Inferior parietal cortex (tissue), 1 donor: ENCODE results near the gene FAM83B.
"Not testable (repeated sequence)": the region's sequence is repeated elsewhere in the genome, so short reads cannot be mapped to it uniquely, and the experiment has no call there.

Source experiments
- DNase-seq: peaks from one replicate; pipeline ENCODE4 v3.0.0-alpha.2; 2016; ENCODE audit errors: extremely low spot score

FAM83B gene

GRCh38 chr6:54846243-54846856 lies at the start of gene FAM83B:
TSS of gene FAM83B (plus strand) at chr6:54846771. CDS start at chr6:54870247, 23,476 bp downstream.
- no peak for DNase-seq

- DNase-seq: not testable (repeated sequence)
These were observed 49.7 kb upstream of the FAM83B start for GRCh38 chr6:54796918-54797317.

GRCh38 chr6:54800050-54800600 lies 46.4 kb upstream of the FAM83B start:
- DNase-seq: no peak

- no peak for DNase-seq
These were observed 45.3 kb upstream of the FAM83B start for GRCh38 chr6:54801244-54801643.

- DNase-seq: no peak
These were observed 44.9 kb upstream of the FAM83B start for GRCh38 chr6:54801669-54802068.

GRCh38 chr6:54802775-54803634 lies 43.6 kb upstream of the FAM83B start:
- DNase-seq: no peak

DNA sequence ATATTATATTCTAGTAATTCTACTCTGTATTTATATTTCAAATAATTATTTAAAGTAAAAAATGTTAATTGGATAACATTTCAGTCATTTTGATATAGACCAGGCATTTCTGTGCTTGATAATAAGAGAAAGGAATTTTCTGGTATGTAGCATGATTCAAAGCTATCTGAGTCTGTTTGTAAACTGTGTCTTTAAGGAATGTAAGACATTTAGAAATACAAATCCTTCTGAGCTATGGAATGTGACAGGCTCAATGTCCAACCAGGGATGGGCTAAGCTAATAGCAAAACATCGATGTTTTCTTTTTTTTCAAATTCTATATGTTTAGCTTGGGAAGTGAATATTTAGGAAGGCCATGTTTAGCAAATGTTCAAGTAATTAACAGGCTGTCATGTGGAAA lies 41.5 kb upstream of the FAM83B start:
- DNase-seq: no peak

DNA sequence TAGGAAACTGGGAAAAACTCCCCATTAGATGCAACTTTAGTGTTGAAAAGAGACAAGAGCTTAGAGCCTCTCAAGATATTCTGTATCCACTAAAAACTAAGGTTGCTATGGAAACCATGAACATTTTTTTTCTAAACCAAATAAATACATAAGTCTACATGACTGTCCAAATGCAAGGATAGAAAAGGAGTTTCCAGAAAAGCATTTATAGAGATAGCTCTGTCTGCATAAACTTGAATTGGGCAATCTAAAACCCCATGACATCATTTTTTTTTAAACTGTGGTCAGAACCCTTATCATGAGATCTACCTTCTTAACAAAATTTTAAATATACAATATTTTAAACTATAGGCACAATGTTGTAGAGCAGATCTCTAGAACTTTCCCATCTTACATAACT lies 36.4 kb upstream of the FAM83B start:
- no peak for DNase-seq

DNA sequence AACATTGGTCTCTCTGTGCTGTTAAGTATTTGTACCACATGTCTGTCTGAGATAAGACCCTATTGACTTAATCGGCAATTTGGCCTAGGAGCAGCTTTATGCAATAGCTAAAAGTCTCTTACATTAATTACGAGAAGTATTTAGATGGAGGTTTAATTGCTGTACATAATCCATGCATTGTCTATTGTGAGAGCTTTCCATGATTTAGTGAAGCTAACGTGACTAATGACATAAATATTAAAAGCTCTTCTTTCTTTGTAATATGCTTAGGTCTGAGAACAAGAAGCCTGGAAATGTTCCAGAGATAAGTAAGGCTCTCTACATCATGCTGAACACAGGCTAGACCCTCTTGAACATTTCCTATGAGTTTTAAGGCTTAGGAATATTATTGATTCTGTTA lies 32.7 kb upstream of the FAM83B start:
- no peak for DNase-seq

DNA sequence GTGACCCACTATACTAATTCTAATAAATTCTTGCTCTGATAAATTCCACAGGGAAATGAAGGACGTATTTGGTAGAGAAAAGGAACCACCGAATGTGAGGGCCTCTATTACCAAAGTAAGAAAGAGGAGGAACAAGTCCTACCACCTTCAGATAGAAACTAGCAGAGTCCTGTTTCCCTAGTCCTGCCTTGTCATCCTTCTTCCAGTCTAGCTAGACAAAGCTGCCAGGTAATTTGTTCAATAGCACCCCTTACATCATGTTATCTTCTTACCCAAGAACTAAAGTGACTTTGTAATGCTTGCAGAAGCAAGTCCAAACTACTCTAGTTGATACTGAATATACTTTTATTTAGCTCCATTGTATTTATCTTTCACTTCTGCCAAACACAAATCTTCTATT lies 29.3 kb upstream of the FAM83B start:
- no peak for DNase-seq

- no peak for DNase-seq
These were observed 28.7 kb upstream of the FAM83B start for GRCh38 chr6:54817834-54818233.

GRCh38 chr6:54824225-54824624 lies 22.3 kb upstream of the FAM83B start:
- not testable (repeated sequence) for DNase-seq

GRCh38 chr6:54827010-54827409 lies 19.6 kb upstream of the FAM83B start:
- no peak for DNase-seq

DNA sequence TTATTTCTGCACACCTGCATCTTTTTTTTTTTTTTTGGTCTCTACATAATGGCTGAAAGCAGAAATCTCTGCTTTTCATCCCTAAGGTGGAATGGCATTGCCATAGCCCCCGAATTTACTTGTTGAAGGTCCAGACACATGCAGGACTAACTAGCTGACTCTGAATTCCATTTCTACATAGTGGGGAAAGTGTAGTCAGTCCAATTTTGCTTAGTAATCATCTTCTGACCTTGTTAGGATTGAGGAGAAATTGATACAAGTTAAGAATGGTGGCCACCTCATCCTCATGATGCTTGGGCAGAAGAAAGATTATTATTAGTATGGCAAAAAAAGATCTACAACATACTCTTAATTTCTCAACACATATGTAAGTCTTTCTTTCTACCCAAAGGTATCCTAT lies 16.4 kb upstream of the FAM83B start:
- no peak for DNase-seq

- no peak for DNase-seq
These were observed 11.4 kb upstream of the FAM83B start for GRCh38 chr6:54835176-54835575.

GRCh38 chr6:54846857-54847674 lies 495 bp downstream of the FAM83B start:
- DNase-seq: no peak

- no peak for DNase-seq
These were observed 1.4 kb downstream of the FAM83B start for GRCh38 chr6:54847799-54848597.

DNA sequence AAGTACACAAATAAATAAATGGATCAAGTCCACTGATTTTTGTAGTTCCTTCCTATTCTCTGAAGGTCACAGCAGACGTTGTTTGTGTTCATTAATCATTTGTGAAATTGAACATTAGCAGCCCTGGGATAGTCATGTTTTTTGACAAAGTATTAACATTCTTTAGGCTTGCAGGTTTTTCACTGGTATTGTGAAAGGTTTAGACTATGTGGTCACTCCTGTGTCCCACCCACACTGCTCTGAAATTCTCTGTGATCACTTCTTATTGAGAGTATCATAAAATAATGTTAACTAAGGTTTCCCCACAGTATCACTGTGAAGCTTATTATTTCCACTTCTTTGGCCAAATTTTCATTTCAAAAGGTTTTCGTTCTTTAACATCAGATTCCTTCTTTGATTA lies 3.5 kb downstream of the FAM83B start:
- DNase-seq: no peak

DNA sequence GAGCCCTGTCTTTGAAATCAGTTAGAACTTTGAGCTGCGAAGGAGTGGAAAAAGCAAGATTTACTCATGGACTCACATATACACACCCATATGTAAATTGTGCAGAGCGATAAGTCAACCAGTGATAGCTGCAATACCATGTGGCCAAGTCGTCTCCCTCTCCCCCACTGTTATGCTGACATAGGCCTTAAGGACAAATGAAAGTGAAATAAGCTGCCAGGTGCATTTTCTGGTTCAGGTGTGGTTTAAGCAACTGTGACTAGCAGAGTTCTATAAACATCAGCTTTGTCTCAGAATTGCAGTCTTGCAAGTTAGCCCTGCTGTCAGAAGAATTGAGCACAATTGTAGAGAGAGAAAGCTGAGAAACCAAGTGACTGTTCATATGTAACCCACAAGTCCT lies 9.6 kb downstream of the FAM83B start:
- no peak for DNase-seq

GRCh38 chr6:54860132-54860531 lies 13.6 kb downstream of the FAM83B start:
- no peak for DNase-seq

DNA sequence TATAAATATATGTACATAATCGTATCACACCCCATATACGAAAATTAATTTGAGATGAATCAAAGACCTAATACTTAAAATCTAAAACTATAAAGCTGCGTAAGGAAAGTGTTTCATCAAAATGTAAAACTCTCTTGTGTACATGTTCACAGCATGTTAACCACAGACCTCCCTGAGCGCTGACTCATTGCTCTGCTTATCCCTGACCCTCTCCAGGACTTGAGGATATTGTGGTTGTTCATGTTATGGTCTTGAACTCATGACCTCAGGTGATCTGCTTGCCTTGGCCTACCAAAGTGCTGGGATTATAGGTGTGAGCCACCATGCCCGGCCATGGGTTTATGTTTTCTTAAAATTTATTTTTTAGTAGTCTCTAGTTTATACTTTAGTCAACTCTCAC lies 14.2 kb downstream of the FAM83B start:
- DNase-seq: no peak
